Measurements from ENCODE around the gene TBC1D9.
"Not testable (repeated sequence)": the region's sequence is repeated elsewhere in the genome, so short reads cannot be mapped to it uniquely, and the experiment has no call there.

The TBC1D9 gene

GRCh38 chr4:140756319-140757231 lies at the start of gene TBC1D9:
Gene TBC1D9 (minus strand): TSS chr4:140756385. CDS start chr4:140756045, 340 bp downstream.
- H3K4me3 Mint-ChIP-seq = no peak within 1 kb of the TSS
- DNase-seq (ENCODE audit: low spot score in 2 of 2) = no peak
- no peaks in the 10 kb centered on the region for H3K36me3 Mint-ChIP-seq (ENCODE audit: insufficient read depth)

DNA sequence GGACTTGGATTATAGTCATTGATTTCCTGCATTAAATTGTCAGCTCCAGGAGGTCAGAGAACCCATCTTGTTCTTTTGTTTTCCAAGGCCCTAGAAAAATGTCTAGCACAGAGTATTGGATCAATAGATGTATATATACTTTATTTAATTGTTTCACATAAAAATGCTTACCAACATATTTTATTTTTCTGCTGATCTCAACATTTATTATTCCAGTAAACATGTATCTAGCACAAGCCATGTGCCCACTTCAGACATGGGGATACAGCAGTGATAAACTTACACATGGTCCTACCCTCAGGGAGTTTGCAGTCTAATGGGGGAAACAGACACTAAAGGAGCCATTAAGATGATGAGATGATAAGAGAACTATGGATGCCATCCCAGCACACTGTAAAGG lies 49.1 kb upstream of the TBC1D9 start:
- Mint-ChIP-seq H3K36me3 (ENCODE audit: insufficient read depth) (no peaks in the 10 kb centered on the region), H3K4me1 (no peaks in the 10 kb centered on the region), H3K27ac (ENCODE audit: low read depth) (no peak overlapping the region), H3K9me3 (no peaks in the 10 kb centered on the region), H3K27me3 (no peaks in the 10 kb centered on the region), H3K4me3 (no peak overlapping the region)
- ATAC-seq (replicated peaks; ENCODE audit: extremely low read depth, poor library complexity, severe bottlenecking) = no peak
- no peak for DNase-seq (ENCODE audit: low spot score in 2 of 2)

More at GRCh38 chr4:140756319-140757231, at the start of gene TBC1D9:
- Mint-ChIP-seq H3K4me1 (no peaks in the 10 kb centered on the region), H3K27ac (ENCODE audit: low read depth) (no peak within 1 kb of the TSS), H3K27me3 (peaks cover 57% of the 10 kb centered on the region), H3K9me3 (no peaks in the 10 kb centered on the region)
- ATAC-seq (replicated peaks; ENCODE audit: extremely low read depth, poor library complexity, severe bottlenecking) = no peak

DNA sequence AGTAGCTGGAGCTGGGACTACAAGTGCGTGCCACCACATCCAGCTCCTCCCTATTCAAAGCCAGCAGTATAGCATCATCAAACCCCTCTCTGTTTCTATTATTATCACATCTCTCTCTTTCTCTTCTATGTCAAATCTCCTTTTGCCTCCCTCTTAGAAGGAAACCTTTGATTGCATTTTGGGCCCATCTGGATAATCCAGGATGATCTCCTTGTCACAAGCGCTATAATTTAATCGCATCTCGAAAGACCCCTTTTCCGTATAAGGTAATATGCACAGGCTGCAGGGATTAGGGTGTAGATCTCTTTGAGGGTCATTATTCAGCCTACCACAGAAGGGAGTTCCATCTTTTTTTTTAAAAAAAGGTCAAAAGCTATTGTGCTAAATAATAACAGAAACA lies 46.4 kb upstream of the TBC1D9 start:
- Mint-ChIP-seq H3K4me3 (no peak overlapping the region), H3K9me3 (peaks cover 5% of the 10 kb centered on the region), H3K4me1 (no peaks in the 10 kb centered on the region), H3K36me3 (ENCODE audit: insufficient read depth) (no peaks in the 10 kb centered on the region), H3K27me3 (no peaks in the 10 kb centered on the region), H3K27ac (ENCODE audit: low read depth) (no peak overlapping the region)
- no peak for ATAC-seq (replicated peaks; ENCODE audit: extremely low read depth, poor library complexity, severe bottlenecking)
- no peak for DNase-seq (ENCODE audit: low spot score in 2 of 2)

- no peak overlapping the region for H3K27ac Mint-ChIP-seq (ENCODE audit: low read depth)
- H3K36me3 Mint-ChIP-seq (ENCODE audit: insufficient read depth) = no peaks in the 10 kb centered on the region
- ATAC-seq (replicated peaks; ENCODE audit: extremely low read depth, poor library complexity, severe bottlenecking) (no peak), DNase-seq (ENCODE audit: low spot score in 2 of 2) (no peak)
- no peak overlapping the region for H3K4me3 Mint-ChIP-seq
- H3K9me3 Mint-ChIP-seq = peaks cover 5% of the 10 kb centered on the region
- H3K4me1 Mint-ChIP-seq = no peaks in the 10 kb centered on the region
- no peaks in the 10 kb centered on the region for H3K27me3 Mint-ChIP-seq
These were observed 44.5 kb upstream of the TBC1D9 start for GRCh38 chr4:140800666-140801065.

DNA sequence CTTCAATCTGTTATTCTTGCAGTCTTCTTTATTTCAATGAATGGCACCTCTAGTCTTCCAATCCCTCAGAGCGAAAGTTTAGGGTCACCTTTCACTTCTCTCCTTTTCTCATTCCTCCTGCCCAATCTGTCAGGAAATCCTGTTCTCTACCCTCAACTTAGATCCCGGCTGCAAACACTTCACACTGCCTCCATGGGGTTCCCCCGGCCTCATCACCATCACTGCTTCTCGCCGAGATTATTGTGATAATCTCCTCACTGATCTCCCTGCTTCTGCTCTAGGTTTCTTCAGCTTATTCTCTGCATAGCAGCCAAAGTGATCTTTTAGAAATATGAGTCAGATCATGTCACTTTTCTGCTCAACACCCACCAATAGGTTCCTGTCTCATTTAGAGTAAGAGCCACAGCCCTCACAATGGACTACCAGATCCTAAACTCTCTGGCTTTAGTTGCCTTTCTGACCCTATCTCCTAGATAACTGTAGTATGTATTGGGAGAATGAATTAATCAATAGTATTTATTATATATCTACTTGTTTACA lies 43.6 kb upstream of the TBC1D9 start:
- Mint-ChIP-seq H3K36me3 (ENCODE audit: insufficient read depth) (no peaks in the 10 kb centered on the region), H3K4me1 (no peaks in the 10 kb centered on the region), H3K4me3 (no peak overlapping the region), H3K27me3 (no peaks in the 10 kb centered on the region), H3K9me3 (peaks cover 5% of the 10 kb centered on the region), H3K27ac (ENCODE audit: low read depth) (no peak overlapping the region)
- DNase-seq (ENCODE audit: low spot score in 2 of 2) (no peak), ATAC-seq (replicated peaks; ENCODE audit: extremely low read depth, poor library complexity, severe bottlenecking) (no peak)

- H3K9me3 Mint-ChIP-seq = no peaks in the 10 kb centered on the region
- ATAC-seq (replicated peaks; ENCODE audit: extremely low read depth, poor library complexity, severe bottlenecking) (no peak), DNase-seq (ENCODE audit: low spot score in 2 of 2) (no peak)
- H3K4me3 Mint-ChIP-seq = no peak overlapping the region
- H3K27me3 Mint-ChIP-seq = no peaks in the 10 kb centered on the region
- no peak overlapping the region for H3K27ac Mint-ChIP-seq (ENCODE audit: low read depth)
- H3K4me1 Mint-ChIP-seq = no peaks in the 10 kb centered on the region
- H3K36me3 Mint-ChIP-seq (ENCODE audit: insufficient read depth) = no peaks in the 10 kb centered on the region
These were observed 37.1 kb upstream of the TBC1D9 start for GRCh38 chr4:140793291-140793690.

- no peak for DNase-seq (ENCODE audit: low spot score in 2 of 2)
- H3K27ac Mint-ChIP-seq (ENCODE audit: low read depth) = no peak overlapping the region
- no peak overlapping the region for H3K4me3 Mint-ChIP-seq
- H3K36me3 Mint-ChIP-seq (ENCODE audit: insufficient read depth) = no peaks in the 10 kb centered on the region
- no peaks in the 10 kb centered on the region for H3K27me3 Mint-ChIP-seq
- H3K9me3 Mint-ChIP-seq = no peaks in the 10 kb centered on the region
- peak; percentile 36 for ATAC-seq (replicated peaks; ENCODE audit: extremely low read depth, poor library complexity, severe bottlenecking)
- no peaks in the 10 kb centered on the region for H3K4me1 Mint-ChIP-seq
These were observed 34.6 kb upstream of the TBC1D9 start for GRCh38 chr4:140790765-140791164.

GRCh38 chr4:140790171-140790570 lies 34.0 kb upstream of the TBC1D9 start:
- H3K27me3 Mint-ChIP-seq = no peaks in the 10 kb centered on the region

DNA sequence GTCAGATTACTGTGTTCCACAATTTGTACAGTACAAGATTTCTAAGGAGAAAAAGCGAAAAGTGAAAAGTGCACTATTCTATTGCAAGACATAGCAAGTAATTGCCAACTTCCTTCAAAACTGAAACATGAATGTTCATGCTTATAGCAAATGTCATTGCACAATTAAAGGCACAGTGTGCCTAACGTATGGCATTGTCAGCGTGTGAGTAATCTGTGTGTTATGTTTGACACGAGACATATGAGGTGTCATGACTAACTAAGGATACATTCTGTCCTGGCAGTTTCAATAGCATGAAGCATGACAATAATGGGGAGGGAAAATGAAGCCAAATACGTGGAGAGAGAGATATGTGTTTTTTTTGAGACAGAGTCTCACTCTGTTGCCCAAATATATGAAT lies 33.6 kb upstream of the TBC1D9 start:
- Mint-ChIP-seq H3K4me3 (no peak overlapping the region), H3K27ac (ENCODE audit: low read depth) (no peak overlapping the region), H3K36me3 (ENCODE audit: insufficient read depth) (no peaks in the 10 kb centered on the region), H3K4me1 (no peaks in the 10 kb centered on the region), H3K9me3 (no peaks in the 10 kb centered on the region), H3K27me3 (no peaks in the 10 kb centered on the region)
- ATAC-seq (replicated peaks; ENCODE audit: extremely low read depth, poor library complexity, severe bottlenecking) (no peak), DNase-seq (ENCODE audit: low spot score in 2 of 2) (no peak)

More at GRCh38 chr4:140790171-140790570, 34.0 kb upstream of the TBC1D9 start:
- Mint-ChIP-seq H3K4me1 (no peaks in the 10 kb centered on the region), H3K36me3 (ENCODE audit: insufficient read depth) (no peaks in the 10 kb centered on the region), H3K9me3 (no peaks in the 10 kb centered on the region), H3K4me3 (no peak overlapping the region), H3K27ac (ENCODE audit: low read depth) (no peak overlapping the region)
- DNase-seq (ENCODE audit: low spot score in 2 of 2) (no peak), ATAC-seq (replicated peaks; ENCODE audit: extremely low read depth, poor library complexity, severe bottlenecking) (no peak)

DNA sequence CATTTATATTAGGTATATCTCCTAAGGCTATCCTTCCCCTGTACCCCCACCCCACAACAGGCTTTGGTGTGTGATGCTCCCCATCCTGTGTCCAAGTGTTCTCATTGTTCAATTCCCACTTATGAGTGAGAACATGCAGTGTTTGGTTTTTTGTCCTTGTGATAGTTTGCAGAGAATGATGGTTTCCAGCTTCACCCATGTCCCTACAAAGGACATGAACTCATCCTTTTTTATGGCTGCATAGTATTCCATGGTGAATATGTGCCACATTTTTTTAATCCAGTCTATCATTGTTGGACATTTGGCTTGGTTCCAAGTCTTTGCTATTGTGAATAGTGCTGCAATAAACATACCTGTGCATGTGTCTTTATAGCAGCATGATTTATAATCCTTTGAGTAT lies 26.6 kb upstream of the TBC1D9 start:
- not testable (repeated sequence) for H3K36me3 Mint-ChIP-seq (ENCODE audit: insufficient read depth); H3K27me3 Mint-ChIP-seq; H3K4me1 Mint-ChIP-seq; ATAC-seq (replicated peaks; ENCODE audit: extremely low read depth, poor library complexity, severe bottlenecking); DNase-seq (ENCODE audit: low spot score in 2 of 2); H3K27ac Mint-ChIP-seq (ENCODE audit: low read depth); H3K9me3 Mint-ChIP-seq; H3K4me3 Mint-ChIP-seq

- no peaks in the 10 kb centered on the region for H3K27me3 Mint-ChIP-seq
- H3K9me3 Mint-ChIP-seq = no peaks in the 10 kb centered on the region
- ATAC-seq (replicated peaks; ENCODE audit: extremely low read depth, poor library complexity, severe bottlenecking) = no peak
These were observed 25.4 kb upstream of the TBC1D9 start for GRCh38 chr4:140781596-140781995.

GRCh38 chr4:140777894-140778293 lies 21.7 kb upstream of the TBC1D9 start:
- Mint-ChIP-seq H3K9me3 (no peaks in the 10 kb centered on the region), H3K4me1 (no peaks in the 10 kb centered on the region), H3K36me3 (ENCODE audit: insufficient read depth) (no peaks in the 10 kb centered on the region), H3K4me3 (no peak overlapping the region), H3K27me3 (peaks cover 8% of the 10 kb centered on the region), H3K27ac (ENCODE audit: low read depth) (no peak overlapping the region)
- ATAC-seq (replicated peaks; ENCODE audit: extremely low read depth, poor library complexity, severe bottlenecking) (no peak), DNase-seq (ENCODE audit: low spot score in 2 of 2) (no peak)

More at GRCh38 chr4:140781596-140781995, 25.4 kb upstream of the TBC1D9 start:
- Mint-ChIP-seq H3K36me3 (ENCODE audit: insufficient read depth) (no peaks in the 10 kb centered on the region), H3K27ac (ENCODE audit: low read depth) (no peak overlapping the region), H3K4me3 (no peak overlapping the region), H3K4me1 (no peaks in the 10 kb centered on the region)
- DNase-seq (ENCODE audit: low spot score in 2 of 2) = no peak

GRCh38 chr4:140777386-140777785 lies 21.2 kb upstream of the TBC1D9 start:
- Mint-ChIP-seq H3K4me1 (no peaks in the 10 kb centered on the region), H3K36me3 (ENCODE audit: insufficient read depth) (no peaks in the 10 kb centered on the region), H3K27ac (ENCODE audit: low read depth) (no peak overlapping the region), H3K4me3 (no peak overlapping the region), H3K27me3 (peaks cover 10% of the 10 kb centered on the region), H3K9me3 (no peaks in the 10 kb centered on the region)
- DNase-seq (ENCODE audit: low spot score in 2 of 2) = no peak
- no peak for ATAC-seq (replicated peaks; ENCODE audit: extremely low read depth, poor library complexity, severe bottlenecking)
